Peyer's patch (tissue), 4 donors: Measurements from ENCODE around the gene XYLT1.

Source experiments
- POLR2A ChIP-seq, 2 donors: fragments of 450-650 bp; IDR thresholded peaks; one replicate each; pipeline ENCODE4 v1.5.1; 2017; ENCODE audit warnings: antibody characterized with exemption in 2 of 2, mild to moderate bottlenecking in 2 of 2, moderate library complexity in 2 of 2
- TF ChIP-seq, protein P1 (sequence below), 6 experiments: fragments of 450-650 bp in 4 of 6; fragments of 200-600 bp in 2 of 6; sonication (generic) in 1 of 6; IDR thresholded peaks; one replicate each; pipeline ENCODE4 v1.5.1; 2017 to 2019; ENCODE audit warnings: antibody characterized with exemption in 6 of 6, mild to moderate bottlenecking in 3 of 6, moderate library complexity in 1 of 6

DNA sequence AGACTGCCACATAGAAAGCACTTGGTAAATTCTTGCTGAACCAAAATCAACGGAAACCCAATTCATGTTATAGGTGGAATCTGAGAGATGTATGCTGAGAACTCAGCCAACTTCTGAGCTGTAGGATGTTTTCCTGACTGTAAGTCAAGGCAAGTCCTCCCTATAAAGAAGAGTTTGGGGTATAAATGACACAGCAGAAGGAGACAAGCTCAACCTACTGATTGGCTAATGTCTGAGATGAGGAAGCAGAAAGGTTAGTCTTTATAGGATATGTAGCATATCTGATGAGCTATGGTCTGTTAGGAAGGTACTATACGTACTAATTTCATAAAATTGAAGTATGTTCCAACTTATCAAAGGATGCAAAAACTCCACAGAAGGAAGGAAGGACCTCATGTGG, 99.5 kb downstream of the XYLT1 start:
- TF ChIP-seq, protein P1, sequence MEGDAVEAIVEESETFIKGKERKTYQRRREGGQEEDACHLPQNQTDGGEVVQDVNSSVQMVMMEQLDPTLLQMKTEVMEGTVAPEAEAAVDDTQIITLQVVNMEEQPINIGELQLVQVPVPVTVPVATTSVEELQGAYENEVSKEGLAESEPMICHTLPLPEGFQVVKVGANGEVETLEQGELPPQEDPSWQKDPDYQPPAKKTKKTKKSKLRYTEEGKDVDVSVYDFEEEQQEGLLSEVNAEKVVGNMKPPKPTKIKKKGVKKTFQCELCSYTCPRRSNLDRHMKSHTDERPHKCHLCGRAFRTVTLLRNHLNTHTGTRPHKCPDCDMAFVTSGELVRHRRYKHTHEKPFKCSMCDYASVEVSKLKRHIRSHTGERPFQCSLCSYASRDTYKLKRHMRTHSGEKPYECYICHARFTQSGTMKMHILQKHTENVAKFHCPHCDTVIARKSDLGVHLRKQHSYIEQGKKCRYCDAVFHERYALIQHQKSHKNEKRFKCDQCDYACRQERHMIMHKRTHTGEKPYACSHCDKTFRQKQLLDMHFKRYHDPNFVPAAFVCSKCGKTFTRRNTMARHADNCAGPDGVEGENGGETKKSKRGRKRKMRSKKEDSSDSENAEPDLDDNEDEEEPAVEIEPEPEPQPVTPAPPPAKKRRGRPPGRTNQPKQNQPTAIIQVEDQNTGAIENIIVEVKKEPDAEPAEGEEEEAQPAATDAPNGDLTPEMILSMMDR (IDR thresholded peaks at IDR 0.05): no peak
- TF ChIP-seq POLR2A (IDR thresholded peaks at IDR 0.05): no peak
